Measurements from ENCODE around the gene THY1.

DNA sequence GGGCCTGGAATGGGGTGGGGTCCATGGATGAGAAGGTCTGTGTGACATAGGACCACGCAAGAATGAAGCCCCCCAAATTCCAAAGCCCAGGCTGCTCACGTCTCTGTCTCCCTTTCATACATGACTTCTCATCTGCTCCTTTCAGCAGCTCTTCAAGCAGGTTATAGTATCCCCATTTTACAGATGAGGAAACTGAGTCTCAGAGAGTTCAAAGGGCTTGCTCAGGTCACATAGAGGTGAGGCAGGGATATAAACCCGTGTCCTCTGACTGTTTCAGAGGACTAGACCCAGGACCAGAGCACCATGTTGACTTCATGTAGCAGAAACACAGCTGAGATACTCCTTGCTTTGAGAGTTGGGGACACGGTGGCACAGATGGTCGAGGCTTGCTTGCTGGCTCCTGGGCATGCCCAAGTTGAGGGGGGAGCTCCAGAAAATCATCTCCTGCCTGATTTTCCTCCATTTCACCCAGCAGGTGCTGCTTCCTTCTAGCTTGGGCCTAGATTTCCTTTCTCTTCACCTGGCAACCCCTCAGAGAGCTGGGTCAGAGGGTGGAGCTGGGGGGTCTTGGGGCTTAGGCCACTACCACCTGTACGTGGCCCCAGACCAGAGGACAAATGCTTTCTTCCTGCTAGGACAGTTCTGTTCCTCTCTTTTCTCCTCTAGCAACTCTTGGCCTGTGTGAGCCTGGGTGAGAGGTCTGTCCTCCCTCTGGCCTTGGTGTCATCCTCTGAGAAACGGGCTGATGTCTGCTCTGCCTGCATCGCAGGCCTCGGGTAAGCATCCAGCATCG lies 24.1 kb upstream of the THY1 start:
- TF ChIP-seq CAMTA2 (CRISPR knock-in tag; conservative IDR thresholded peaks at IDR 0.05) (no peak), NFRKB (IDR thresholded peaks at IDR 0.05; ENCODE audit: low read depth) (no peak), MAFK (IDR thresholded peaks at IDR 0.05; ENCODE audit: low read length) (no peak)
